ENCODE results near the gene SRSF4.

Gene SRSF4

DNA sequence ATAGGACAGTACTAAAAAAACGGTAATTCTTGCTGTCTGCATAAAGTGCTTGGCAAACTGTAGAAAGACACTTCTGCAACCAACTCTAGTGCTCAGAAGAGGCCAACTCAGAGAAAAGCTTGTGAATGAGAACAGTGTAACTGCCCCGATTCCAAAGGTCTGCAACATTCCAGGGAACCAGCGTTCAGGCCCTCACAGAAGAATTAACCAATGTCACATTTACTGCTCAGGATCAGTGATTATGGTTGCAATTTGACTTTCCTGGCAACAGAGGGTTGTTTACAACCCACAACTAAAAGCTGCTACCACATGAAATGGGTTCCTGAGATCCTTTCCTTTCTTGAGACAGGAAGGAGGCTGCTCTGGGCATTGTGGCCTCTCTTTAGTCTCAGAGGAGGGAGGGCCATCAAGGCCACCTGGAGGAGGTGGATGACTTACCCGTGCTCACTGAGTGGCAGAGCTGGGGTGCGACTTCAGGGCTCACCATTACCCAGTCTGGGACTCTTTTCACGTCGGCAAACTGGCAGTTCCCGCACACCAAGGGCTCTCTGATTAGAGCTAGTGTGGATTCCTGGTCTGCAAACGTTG lies 15.3 kb downstream of the SRSF4 start:
- TF ChIP-seq, protein P1, sequence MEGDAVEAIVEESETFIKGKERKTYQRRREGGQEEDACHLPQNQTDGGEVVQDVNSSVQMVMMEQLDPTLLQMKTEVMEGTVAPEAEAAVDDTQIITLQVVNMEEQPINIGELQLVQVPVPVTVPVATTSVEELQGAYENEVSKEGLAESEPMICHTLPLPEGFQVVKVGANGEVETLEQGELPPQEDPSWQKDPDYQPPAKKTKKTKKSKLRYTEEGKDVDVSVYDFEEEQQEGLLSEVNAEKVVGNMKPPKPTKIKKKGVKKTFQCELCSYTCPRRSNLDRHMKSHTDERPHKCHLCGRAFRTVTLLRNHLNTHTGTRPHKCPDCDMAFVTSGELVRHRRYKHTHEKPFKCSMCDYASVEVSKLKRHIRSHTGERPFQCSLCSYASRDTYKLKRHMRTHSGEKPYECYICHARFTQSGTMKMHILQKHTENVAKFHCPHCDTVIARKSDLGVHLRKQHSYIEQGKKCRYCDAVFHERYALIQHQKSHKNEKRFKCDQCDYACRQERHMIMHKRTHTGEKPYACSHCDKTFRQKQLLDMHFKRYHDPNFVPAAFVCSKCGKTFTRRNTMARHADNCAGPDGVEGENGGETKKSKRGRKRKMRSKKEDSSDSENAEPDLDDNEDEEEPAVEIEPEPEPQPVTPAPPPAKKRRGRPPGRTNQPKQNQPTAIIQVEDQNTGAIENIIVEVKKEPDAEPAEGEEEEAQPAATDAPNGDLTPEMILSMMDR (IDR thresholded peaks at IDR 0.05; ENCODE audit: insufficient read depth, missing control alignments) = no peak
- DNase-seq (ENCODE audit: insufficient read length, low spot score) (no peak), FAIRE-seq (no peak)

DNA sequence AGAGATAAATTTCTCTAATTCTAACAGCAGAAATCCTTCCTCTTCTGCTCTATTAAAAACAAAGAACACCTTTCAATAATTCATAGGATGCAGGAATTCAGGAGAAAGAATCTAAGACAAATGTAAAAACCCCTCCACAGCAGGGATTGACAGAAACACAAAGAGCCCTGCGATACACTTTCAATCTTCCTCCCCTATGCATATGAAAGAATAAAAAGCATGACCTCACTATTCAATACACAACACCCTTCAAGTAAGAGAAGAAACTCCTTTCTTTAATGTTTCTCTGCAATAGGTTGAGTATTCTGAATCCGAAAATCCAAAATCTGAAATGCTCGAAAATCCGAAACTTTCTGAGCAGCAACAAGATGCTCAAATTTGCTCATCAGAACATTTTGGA lies 17.1 kb downstream of the SRSF4 start:
- no peak for FAIRE-seq
- no peak for DNase-seq (ENCODE audit: insufficient read length, low spot score)
- TF ChIP-seq, protein P1 (IDR thresholded peaks at IDR 0.05; ENCODE audit: insufficient read depth, missing control alignments) = no peak

DNA sequence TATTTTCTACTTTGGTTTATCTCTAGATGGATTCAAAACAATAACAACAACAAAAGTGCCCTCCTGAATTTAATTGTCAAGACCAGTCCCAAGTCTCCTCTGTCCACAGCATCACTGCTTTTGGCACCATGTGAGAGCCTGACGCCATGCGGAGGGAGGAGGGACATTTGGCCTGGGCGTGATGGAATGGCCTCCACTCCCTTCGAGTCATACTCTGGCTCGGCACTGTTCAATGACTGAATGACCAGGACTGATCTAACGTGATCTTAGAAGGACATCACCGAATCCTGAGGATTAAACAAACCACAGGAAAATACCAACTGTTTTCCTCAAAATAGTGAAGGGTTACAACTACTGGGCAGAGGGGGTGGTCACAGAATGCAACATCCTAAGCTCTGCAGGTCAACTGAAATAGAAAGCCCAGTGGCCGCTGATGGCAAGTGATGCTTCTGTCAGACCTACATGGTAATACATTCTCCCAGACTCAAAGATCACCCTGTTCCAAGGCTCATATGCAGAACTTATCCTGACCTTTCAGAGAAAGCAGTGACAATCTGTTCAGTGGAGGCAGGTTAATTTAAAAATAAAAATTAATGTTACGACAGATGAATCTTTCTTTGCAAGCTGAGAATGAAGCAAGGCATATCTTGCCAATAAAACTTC lies 19.1 kb downstream of the SRSF4 start:
- TF ChIP-seq, protein P1 (IDR thresholded peaks at IDR 0.05; ENCODE audit: insufficient read depth, missing control alignments) = no peak
- DNase-seq (ENCODE audit: insufficient read length, low spot score) (no peak), FAIRE-seq (no peak)

DNA sequence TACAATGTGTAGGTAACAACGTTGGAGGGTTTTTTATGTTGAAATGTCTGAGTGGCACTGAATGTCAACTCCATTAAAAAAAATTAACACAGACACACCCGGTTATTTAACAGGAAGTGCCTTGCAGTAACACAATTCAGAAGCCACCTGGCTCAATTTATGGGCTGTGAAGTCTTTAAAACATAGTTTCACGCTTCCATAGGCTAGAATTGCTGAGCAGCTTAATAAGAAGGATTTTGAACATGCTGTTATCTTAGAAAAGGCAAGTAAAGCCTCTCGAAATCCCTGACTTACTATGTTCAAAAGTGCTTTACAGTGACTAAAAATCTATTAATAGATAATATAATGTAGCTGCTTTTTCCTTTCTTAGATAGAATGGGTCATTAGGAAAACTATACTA lies 19.7 kb downstream of the SRSF4 start:
- TF ChIP-seq, protein P1 (IDR thresholded peaks at IDR 0.05; ENCODE audit: insufficient read depth, missing control alignments) = no peak
- DNase-seq (ENCODE audit: insufficient read length, low spot score) (no peak), FAIRE-seq (no peak)

DNA sequence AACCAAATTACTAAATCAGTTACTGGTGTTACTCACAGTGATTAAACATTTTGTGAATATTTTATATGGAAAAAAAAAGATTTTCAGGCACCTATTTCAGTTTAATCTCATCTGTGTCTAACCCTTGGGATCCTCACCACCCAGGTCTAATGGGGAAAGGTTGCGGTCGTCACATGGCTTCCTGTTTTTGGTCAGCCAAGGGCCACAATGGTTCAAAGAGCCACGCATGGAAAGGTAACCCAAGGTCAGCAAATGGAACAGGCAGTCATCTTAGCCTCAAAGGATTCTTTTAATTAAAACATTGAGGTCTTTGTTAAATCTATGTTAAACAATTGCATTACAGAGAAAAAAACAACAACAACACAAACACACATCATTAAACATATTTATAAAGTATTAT lies 21.9 kb downstream of the SRSF4 start:
- TF ChIP-seq, protein P1 (IDR thresholded peaks at IDR 0.05; ENCODE audit: insufficient read depth, missing control alignments) = no peak
- DNase-seq (ENCODE audit: insufficient read length, low spot score) (no peak), FAIRE-seq (no peak)

DNA sequence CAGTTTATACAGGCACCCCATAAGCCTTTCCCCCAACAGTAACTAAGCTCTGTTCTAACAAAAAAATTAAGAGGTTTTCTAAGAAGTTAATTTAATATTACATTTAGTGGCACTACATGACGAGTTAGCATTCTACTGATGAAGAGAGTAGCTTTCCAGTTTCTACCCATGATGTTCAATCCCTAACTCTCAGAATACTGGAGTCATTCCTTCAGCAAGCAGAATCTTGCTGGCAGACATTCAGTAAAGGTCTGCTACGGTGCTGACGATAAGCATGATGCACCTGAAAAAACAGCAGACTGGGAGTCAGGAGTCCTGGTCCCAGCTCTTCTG lies 24.5 kb downstream of the SRSF4 start:
- TF ChIP-seq, protein P1 (IDR thresholded peaks at IDR 0.05; ENCODE audit: insufficient read depth, missing control alignments) = no peak
- no peak for FAIRE-seq
- DNase-seq (ENCODE audit: insufficient read length, low spot score) = no peak

DNA sequence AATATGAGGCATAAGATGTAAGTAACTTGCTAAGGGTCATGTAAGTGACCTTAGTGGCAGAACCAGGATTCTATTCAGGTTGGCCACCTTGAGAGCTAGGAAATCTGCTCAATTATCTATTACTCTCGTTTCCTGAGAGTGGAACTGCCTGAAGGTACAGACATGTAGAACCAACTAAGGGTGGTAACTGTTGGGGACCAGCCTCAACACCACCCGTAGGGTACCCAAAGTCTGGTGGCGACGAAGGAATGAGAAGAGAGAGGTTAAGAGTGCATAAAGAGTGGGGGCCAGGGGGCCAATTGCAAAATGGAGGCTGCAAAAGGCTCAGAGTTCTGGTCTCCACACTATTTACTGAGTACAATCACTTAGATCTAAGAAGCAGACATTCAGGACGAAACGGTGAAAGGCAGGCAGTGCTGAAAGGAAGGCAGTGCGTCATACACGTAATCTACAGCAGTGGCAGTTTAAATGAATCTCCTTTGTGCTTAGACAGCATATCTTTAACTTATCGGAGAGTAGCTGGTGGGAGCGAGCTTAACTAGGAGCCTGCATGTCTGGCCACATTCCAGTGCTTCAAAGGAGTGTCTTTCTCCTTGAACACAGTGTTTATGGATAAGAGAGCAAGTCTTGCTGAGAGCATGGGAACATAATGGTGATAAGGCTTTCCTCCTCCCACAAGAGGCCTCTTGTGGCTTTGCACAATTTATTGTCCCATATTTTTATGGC lies 25.0 kb downstream of the SRSF4 start:
- no peak for DNase-seq (ENCODE audit: insufficient read length, low spot score)
- TF ChIP-seq, protein P1 (IDR thresholded peaks at IDR 0.05; ENCODE audit: insufficient read depth, missing control alignments) = no peak
- FAIRE-seq = no peak
